Fibroblast of pulmonary artery (primary cell): ENCODE measurements around the gene CRELD2.

Experiments
- DNase-seq: peaks from one replicate; pipeline ENCODE4 v3.0.0-alpha.2; 2010; ENCODE audit warnings: low read depth
- H3K4me3 ChIP-seq: replicated peaks from 2 replicates; pipeline ENCODE4 v1.5.1; 2011; ENCODE audit warnings: low read depth, mild to moderate bottlenecking, control low read depth, low read length, moderate library complexity
- TF ChIP-seq, protein P1 (sequence below): IDR thresholded peaks from 2 replicates; pipeline ENCODE4 v1.5.1; 2011; ENCODE audit warnings: mild to moderate bottlenecking, control low read depth, low read length, inconsistent platforms; ENCODE audit errors: missing control alignments

CRELD2 gene

DNA sequence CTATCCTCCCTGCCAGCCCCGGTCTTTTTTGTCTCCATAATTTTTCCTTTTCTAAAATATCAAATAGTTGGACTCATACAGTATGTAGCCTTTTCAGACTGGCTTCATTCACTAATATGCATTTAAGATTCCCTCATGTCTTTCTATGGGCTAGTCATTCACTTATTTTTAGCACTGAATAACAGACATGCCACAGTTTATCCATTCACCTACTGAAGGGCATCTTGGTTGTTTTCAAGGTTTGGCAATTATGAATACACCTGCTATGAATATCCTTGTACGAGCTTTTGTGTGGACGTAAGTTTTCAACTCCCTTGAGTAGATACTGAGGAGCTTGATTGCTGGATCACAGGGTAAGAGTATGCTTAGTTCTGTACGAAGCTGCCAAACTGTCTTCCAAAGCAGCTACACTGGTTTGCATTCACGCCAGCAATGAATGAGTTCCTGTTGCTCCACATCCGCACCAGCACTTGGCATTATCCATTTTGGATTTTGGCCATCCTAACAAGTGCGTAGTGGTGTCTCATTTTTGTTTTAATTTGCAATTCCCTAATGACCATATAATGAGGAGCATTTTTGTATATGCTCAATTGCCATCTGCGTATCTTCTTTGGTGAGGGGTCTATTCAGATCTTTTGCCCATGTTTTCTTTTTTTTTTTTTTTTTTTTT lies 21.3 kb upstream of the CRELD2 start:
- no peak for DNase-seq
- TF ChIP-seq, protein P1, sequence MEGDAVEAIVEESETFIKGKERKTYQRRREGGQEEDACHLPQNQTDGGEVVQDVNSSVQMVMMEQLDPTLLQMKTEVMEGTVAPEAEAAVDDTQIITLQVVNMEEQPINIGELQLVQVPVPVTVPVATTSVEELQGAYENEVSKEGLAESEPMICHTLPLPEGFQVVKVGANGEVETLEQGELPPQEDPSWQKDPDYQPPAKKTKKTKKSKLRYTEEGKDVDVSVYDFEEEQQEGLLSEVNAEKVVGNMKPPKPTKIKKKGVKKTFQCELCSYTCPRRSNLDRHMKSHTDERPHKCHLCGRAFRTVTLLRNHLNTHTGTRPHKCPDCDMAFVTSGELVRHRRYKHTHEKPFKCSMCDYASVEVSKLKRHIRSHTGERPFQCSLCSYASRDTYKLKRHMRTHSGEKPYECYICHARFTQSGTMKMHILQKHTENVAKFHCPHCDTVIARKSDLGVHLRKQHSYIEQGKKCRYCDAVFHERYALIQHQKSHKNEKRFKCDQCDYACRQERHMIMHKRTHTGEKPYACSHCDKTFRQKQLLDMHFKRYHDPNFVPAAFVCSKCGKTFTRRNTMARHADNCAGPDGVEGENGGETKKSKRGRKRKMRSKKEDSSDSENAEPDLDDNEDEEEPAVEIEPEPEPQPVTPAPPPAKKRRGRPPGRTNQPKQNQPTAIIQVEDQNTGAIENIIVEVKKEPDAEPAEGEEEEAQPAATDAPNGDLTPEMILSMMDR = no peak

DNA sequence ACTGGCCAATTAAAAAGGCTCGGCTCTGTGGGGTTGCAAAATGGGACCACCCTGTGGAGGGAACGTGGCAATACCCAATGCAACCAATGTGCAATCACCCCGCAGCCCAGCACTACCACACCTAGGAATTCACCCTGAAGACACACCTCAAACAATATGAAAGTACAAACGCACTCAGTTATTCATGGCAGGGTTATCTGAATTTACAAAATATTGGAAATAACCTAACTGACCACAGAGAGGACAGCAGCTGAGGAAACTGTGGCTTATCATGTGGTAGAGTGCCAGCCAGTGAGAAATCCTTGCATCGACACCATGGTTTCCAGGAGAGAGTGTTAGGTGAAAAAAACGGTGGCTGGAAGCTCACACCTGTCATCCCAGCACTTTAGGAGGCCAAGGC lies 18.9 kb upstream of the CRELD2 start:
- DNase-seq = no peak
- no peak overlapping the region for H3K4me3 ChIP-seq
- TF ChIP-seq, protein P1 = no peak

More for the DNA sequence above, 21.3 kb upstream of the CRELD2 start:
- no peak overlapping the region for H3K4me3 ChIP-seq

DNA sequence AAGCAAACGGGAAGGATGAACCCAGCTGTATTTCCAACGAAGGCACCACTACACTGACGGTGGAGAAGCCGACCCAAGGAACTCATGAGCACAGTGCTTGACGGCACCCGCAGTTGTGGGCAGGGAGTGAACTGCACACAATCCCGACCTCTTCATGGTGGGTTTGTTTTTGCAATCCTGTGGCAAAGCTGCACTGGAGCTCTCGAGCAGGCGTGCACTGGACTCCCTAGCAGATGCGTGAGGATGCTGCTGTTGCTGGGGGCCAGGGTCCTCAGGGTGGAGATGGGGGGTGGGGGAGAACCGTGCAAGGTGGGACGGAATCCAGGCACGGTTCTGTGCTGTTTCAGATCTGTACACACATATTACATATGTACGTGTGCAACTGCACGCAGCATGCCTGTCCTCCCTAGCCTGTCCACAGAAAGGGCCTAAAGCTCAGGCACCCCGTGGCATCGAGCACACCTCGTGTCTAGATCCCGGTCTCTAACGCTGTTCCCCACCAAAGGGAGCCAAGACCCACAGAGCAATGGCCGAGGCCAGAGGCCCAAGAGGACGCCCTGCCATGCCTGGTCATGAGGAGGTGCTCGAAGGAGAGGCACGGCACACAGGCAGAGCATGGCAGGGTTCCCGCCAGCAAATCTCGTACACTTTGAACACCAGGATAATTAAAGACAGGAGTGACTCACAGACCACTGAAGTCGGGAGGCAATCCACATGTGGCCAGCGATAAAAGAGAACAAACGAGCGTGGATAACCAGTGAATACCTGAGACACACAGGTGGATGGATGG lies 17.8 kb upstream of the CRELD2 start:
- no peak overlapping the region for H3K4me3 ChIP-seq
- TF ChIP-seq, protein P1 = no peak
- no peak for DNase-seq

DNA sequence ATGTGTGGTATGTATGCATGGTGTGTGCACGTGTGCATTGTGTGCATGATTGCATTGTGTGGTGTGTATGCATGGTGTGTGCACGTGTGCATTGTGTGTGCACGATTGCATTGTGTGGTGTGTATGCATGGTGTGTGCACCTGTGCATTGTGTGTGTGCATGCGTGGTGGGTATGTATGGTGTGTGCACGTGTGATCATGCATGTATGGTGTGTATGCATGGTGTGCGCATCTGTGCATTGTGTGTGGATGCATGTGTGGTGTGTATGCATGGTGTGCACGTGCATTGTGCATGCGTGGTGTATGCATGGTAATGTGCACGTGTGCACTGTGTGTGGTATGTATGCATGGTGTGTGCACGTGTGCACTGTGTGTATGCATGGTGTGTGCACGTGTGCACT lies 17.0 kb upstream of the CRELD2 start:
- no peak overlapping the region for H3K4me3 ChIP-seq
- TF ChIP-seq, protein P1 = no peak
- DNase-seq = no peak

DNA sequence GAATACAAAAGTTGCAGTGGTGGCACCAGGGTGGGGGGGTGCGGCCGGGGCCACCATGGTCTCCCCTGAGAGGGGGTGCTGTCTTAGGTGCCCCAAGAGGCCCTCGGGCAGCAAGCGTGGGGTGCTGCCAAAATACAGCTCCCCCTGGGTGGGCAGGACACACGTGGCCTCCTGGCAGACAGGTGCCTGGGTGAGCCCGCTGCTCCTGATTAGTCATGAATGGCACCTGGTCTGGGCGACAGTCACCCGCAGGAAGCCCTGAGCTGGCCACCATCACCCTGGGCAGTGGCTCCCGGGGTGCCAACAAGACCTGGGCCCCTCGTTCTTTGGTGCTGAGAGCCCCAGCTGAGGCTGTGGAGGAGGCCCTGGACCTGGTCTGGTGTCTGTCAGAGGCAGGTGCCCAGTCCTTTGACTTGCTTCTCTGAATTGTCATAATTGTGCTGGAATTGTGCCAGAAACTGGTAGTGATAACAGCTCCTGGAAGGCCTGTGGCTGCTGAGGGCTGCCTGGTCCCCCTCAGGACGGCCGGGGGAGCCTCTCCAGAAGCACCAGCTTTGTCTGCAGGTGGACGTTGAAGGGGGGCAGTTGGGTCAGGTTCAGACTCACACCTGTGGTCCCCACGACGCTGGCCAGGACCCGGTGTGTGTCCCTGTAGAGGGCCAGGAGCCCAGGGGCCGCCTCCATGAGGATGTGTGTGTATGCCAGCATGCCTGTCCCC lies 15.0 kb upstream of the CRELD2 start:
- no peak overlapping the region for H3K4me3 ChIP-seq
- TF ChIP-seq, protein P1 = no peak
- no peak for DNase-seq

DNA sequence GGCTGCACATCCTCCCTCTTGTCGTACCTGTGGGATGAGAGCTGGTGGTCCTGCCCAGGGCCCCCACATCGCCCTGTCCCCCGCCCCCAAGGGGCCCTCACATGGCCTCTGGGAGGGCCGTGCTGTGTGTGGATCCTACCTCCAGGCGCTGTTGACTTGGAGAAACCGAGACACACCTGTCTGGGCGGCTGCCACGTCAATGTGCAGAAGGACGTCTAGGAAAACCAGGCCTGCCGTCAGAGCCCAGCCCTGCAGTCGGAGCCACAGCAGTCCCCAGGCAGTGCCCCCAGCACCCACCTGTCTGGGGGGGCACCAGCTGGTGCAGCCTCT lies 14.4 kb upstream of the CRELD2 start:
- TF ChIP-seq, protein P1 = no peak
- DNase-seq = no peak
- no peak overlapping the region for H3K4me3 ChIP-seq
